Stimulated activated CD8-positive, alpha-beta memory T cell treated with anti-CD3 and anti-CD28 coated beads, Interleukin-4, amount 100 ng/mL, for 24 hours (primary cell): Measurements from ENCODE around the gene KRTAP4-5.
"Not testable (repeated sequence)": the region's sequence is repeated elsewhere in the genome, so short reads cannot be mapped to it uniquely, and the experiment has no call there.

Experiments used
- DNase-seq: peaks from one replicate; pipeline ENCODE4 v3.0.0-alpha.2; 2020; ENCODE audit warnings: low read depth

KRTAP4-5 gene

GRCh38 chr17:41149652-41149985, at the start of gene KRTAP4-5:
Gene KRTAP4-5, minus strand, starts transcription at chr17:41149825. Its CDS starts 58 bp downstream, at chr17:41149767.
- no peak for DNase-seq

- no peak for DNase-seq
These were observed 46.4 kb upstream of the KRTAP4-5 start for GRCh38 chr17:41196068-41196467.

- DNase-seq, result no peak
These were observed 40.7 kb upstream of the KRTAP4-5 start for GRCh38 chr17:41190328-41190727.

GRCh38 chr17:41189837-41190318, 40.3 kb upstream of the KRTAP4-5 start, which contains the start of gene KRTAP9-1:
Gene KRTAP9-1, plus strand, starts transcription at chr17:41189887. Its CDS starts 0 bp downstream, at chr17:41189887.
- not testable (repeated sequence) for DNase-seq

- DNase-seq, result no peak
These were observed 37.2 kb upstream of the KRTAP4-5 start for GRCh38 chr17:41186872-41187271.

- DNase-seq, result no peak
These were observed 35.4 kb upstream of the KRTAP4-5 start for GRCh38 chr17:41185001-41185400.

GRCh38 chr17:41184480-41184961, 34.9 kb upstream of the KRTAP4-5 start, which contains the start of gene KRTAP4-1:
Gene KRTAP4-1, minus strand, starts transcription at chr17:41184911. Its CDS starts 57 bp downstream, at chr17:41184854.
- no peak for DNase-seq

- no peak for DNase-seq
These were observed 29.4 kb upstream of the KRTAP4-5 start for GRCh38 chr17:41178843-41179616.

GRCh38 chr17:41178341-41178740, 28.7 kb upstream of the KRTAP4-5 start:
- no peak for DNase-seq

- DNase-seq, result no peak
These were observed 28.2 kb upstream of the KRTAP4-5 start, which contains the start of gene KRTAP4-2 for GRCh38 chr17:41177727-41178271. Gene KRTAP4-2, minus strand, starts transcription at chr17:41178221. Its CDS starts 57 bp downstream, at chr17:41178164.

- DNase-seq, result no peak
These were observed 27.2 kb upstream of the KRTAP4-5 start for GRCh38 chr17:41176744-41177387.

GRCh38 chr17:41171886-41172285, 22.3 kb upstream of the KRTAP4-5 start:
- DNase-seq, result no peak

GRCh38 chr17:41168121-41168520, 18.5 kb upstream of the KRTAP4-5 start, which contains the start of gene KRTAP4-3:
Gene KRTAP4-3, minus strand, starts transcription at chr17:41168221. Its CDS starts 49 bp downstream, at chr17:41168172.
- DNase-seq, result no peak

GRCh38 chr17:41167561-41167960, 17.9 kb upstream of the KRTAP4-5 start:
- DNase-seq, result no peak

- no peak for DNase-seq
These were observed 14.2 kb upstream of the KRTAP4-5 start for GRCh38 chr17:41163828-41164227.

GRCh38 chr17:41160648-41161047, 11.0 kb upstream of the KRTAP4-5 start, which contains the start of gene KRTAP4-4:
Gene KRTAP4-4, minus strand, starts transcription at chr17:41160748. Its CDS starts 57 bp downstream, at chr17:41160691.
- DNase-seq, result no peak

- DNase-seq, result not testable (repeated sequence)
These were observed 10.6 kb upstream of the KRTAP4-5 start for GRCh38 chr17:41160190-41160589.

GRCh38 chr17:41153856-41154255, 4.2 kb upstream of the KRTAP4-5 start:
- DNase-seq, result no peak

- no peak for DNase-seq
These were observed 1.9 kb upstream of the KRTAP4-5 start for GRCh38 chr17:41151525-41151924.

GRCh38 chr17:41150026-41150425, 401 bp upstream of the KRTAP4-5 start:
- DNase-seq, result no peak

GRCh38 chr17:41148971-41149651, 514 bp downstream of the KRTAP4-5 start:
- not testable (repeated sequence) for DNase-seq
